ENCODE results near the gene SCFD2. TPM values are rescaled to one million over a fixed set of nuclear protein-coding genes. Genes with fewer than 3 reads are reported as not detected.

The SCFD2 gene
- polyA plus RNA-seq, 1 of the 3 experiments (the other 2 are of a cell fraction), result 14.1 TPM

DNA sequence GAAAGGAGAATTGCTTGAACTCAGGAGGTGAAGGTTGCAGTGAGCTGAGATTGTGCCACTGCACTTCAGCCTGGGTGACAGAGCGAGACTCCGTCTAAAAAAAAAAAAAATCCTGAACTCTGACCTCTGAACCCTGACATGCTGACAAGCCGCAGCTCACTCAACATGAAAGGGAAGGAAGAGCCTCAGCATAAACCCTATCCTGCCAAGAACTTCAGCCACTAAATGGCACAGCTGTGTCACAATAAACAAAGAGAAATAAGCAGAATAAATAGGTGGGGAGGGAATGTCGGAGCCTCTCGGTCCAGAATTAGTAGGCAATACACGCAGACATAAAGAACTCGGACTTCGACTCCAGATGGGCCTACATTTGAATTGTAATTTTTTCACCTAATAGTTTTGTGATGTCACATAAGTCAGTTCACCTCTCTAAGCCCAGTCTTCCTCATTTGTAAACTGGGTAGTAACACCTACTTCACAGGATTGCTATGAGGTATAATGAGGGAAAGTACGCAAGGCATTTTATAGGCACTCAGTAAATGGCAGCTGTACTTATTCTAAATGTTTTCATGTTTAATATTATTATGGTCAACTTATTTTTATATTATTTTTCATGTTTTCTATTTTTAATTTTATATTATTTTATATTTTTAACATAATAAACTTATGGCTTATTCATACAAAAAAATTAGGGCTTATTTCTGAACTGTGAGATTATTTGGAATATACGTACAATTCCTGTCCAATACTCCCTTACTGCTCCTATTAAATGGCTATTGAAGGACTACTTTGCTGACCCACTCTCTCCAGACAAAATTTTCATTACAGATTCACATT is 243.4 kb downstream of the SCFD2 start:
- no peak overlapping the region for H3K4me3 ChIP-seq (ENCODE audit: low read depth in 2 of 2, low read length in 1 of 2)
- H3K4me1 ChIP-seq (ENCODE audit: control insufficient read depth in 1 of 2, insufficient read depth in 2 of 2, low read depth in 1 of 2, low read length in 1 of 2), result peaks cover 6 to 9% of the 10 kb centered on the region in 2 experiments; a peak in 3 of 4 replicates
- H3K27ac ChIP-seq (ENCODE audit: low read depth in 2 of 2, low read length in 1 of 2), result no peak overlapping the region
- ChIA-PET POLR2A (no interaction called here), CTCF (interaction anchor here (0.7 kb wide), 1 partner anchor 1112 kb away, joined by 3 read pairs; no protein-coding TSS in a partner anchor)
- no peaks in the 10 kb centered on the region for H3K9me2 ChIP-seq
- no peaks in the 10 kb centered on the region for H3K79me2 ChIP-seq (ENCODE audit: insufficient read depth)
- no peaks in the 10 kb centered on the region for H3K27me3 ChIP-seq (ENCODE audit: insufficient read depth)
- no peak for TF ChIP-seq EZH2phosphoT487 (IDR thresholded peaks at IDR 0.05; ENCODE audit: borderline replicate concordance, low read depth)
- no peak for TF ChIP-seq JUND (IDR thresholded peaks at IDR 0.05)
- TF ChIP-seq GATA2 (CRISPR knock-in tag; IDR thresholded peaks at IDR 0.05), result no peak
- TF ChIP-seq GABPA (IDR thresholded peaks at IDR 0.05; ENCODE audit: low read depth), result no peak
- TF ChIP-seq MEF2A (IDR thresholded peaks at IDR 0.05; ENCODE audit: borderline replicate concordance, low read depth), result no peak
- TF ChIP-seq, protein P1, sequence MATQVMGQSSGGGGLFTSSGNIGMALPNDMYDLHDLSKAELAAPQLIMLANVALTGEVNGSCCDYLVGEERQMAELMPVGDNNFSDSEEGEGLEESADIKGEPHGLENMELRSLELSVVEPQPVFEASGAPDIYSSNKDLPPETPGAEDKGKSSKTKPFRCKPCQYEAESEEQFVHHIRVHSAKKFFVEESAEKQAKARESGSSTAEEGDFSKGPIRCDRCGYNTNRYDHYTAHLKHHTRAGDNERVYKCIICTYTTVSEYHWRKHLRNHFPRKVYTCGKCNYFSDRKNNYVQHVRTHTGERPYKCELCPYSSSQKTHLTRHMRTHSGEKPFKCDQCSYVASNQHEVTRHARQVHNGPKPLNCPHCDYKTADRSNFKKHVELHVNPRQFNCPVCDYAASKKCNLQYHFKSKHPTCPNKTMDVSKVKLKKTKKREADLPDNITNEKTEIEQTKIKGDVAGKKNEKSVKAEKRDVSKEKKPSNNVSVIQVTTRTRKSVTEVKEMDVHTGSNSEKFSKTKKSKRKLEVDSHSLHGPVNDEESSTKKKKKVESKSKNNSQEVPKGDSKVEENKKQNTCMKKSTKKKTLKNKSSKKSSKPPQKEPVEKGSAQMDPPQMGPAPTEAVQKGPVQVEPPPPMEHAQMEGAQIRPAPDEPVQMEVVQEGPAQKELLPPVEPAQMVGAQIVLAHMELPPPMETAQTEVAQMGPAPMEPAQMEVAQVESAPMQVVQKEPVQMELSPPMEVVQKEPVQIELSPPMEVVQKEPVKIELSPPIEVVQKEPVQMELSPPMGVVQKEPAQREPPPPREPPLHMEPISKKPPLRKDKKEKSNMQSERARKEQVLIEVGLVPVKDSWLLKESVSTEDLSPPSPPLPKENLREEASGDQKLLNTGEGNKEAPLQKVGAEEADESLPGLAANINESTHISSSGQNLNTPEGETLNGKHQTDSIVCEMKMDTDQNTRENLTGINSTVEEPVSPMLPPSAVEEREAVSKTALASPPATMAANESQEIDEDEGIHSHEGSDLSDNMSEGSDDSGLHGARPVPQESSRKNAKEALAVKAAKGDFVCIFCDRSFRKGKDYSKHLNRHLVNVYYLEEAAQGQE (IDR thresholded peaks at IDR 0.05; ENCODE audit: low read depth, low read length), result no peak
- TF ChIP-seq, protein P2, sequence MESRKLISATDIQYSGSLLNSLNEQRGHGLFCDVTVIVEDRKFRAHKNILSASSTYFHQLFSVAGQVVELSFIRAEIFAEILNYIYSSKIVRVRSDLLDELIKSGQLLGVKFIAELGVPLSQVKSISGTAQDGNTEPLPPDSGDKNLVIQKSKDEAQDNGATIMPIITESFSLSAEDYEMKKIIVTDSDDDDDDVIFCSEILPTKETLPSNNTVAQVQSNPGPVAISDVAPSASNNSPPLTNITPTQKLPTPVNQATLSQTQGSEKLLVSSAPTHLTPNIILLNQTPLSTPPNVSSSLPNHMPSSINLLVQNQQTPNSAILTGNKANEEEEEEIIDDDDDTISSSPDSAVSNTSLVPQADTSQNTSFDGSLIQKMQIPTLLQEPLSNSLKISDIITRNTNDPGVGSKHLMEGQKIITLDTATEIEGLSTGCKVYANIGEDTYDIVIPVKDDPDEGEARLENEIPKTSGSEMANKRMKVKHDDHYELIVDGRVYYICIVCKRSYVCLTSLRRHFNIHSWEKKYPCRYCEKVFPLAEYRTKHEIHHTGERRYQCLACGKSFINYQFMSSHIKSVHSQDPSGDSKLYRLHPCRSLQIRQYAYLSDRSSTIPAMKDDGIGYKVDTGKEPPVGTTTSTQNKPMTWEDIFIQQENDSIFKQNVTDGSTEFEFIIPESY (IDR thresholded peaks at IDR 0.05; ENCODE audit: borderline replicate concordance, low read depth), result no peak
- TF ChIP-seq, protein P3, sequence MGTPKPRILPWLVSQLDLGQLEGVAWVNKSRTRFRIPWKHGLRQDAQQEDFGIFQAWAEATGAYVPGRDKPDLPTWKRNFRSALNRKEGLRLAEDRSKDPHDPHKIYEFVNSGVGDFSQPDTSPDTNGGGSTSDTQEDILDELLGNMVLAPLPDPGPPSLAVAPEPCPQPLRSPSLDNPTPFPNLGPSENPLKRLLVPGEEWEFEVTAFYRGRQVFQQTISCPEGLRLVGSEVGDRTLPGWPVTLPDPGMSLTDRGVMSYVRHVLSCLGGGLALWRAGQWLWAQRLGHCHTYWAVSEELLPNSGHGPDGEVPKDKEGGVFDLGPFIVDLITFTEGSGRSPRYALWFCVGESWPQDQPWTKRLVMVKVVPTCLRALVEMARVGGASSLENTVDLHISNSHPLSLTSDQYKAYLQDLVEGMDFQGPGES (IDR thresholded peaks at IDR 0.05; ENCODE audit: low read depth, low read length), result no peak
- TF ChIP-seq, protein P4, sequence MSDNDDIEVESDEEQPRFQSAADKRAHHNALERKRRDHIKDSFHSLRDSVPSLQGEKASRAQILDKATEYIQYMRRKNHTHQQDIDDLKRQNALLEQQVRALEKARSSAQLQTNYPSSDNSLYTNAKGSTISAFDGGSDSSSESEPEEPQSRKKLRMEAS (IDR thresholded peaks at IDR 0.05; ENCODE audit: low read depth), result no peak
- TF ChIP-seq, protein P5, sequence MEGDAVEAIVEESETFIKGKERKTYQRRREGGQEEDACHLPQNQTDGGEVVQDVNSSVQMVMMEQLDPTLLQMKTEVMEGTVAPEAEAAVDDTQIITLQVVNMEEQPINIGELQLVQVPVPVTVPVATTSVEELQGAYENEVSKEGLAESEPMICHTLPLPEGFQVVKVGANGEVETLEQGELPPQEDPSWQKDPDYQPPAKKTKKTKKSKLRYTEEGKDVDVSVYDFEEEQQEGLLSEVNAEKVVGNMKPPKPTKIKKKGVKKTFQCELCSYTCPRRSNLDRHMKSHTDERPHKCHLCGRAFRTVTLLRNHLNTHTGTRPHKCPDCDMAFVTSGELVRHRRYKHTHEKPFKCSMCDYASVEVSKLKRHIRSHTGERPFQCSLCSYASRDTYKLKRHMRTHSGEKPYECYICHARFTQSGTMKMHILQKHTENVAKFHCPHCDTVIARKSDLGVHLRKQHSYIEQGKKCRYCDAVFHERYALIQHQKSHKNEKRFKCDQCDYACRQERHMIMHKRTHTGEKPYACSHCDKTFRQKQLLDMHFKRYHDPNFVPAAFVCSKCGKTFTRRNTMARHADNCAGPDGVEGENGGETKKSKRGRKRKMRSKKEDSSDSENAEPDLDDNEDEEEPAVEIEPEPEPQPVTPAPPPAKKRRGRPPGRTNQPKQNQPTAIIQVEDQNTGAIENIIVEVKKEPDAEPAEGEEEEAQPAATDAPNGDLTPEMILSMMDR (IDR thresholded peaks at IDR 0.05), result no peak
- no peak for TF ChIP-seq SMC3 (IDR thresholded peaks at IDR 0.05; ENCODE audit: low read depth, low read length)
- TF ChIP-seq RXRA (IDR thresholded peaks at IDR 0.05; ENCODE audit: borderline replicate concordance, low read depth), result no peak
- no peak overlapping the region for H2AFZ ChIP-seq (ENCODE audit: low read depth)
- DNase-seq, result no peak
- no peaks in the 10 kb centered on the region for H3K36me3 ChIP-seq (replicated peaks in 1 of 2; ENCODE audit: control insufficient read depth in 1 of 2, insufficient read depth in 2 of 2, low read length in 1 of 2)
- H3K4me2 ChIP-seq, result no peak overlapping the region
- 97% methylated on average over 10 of the region's 10 CpGs for WGBS (ENCODE audit: low lambda C conversion rate)
- no peaks in the 10 kb centered on the region for H3K9me3 ChIP-seq
- no peaks in the 10 kb centered on the region for H4K20me1 ChIP-seq (ENCODE audit: insufficient read depth)
- no peaks in the 10 kb centered on the region for H3F3A ChIP-seq (replicated peaks; ENCODE audit: insufficient read depth)
- no peak overlapping the region for H3K9ac ChIP-seq
